Activated naive CD4-positive, alpha-beta T cell treated with anti-CD3 and anti-CD28 coated beads for 36 hours (primary cell): Measurements from ENCODE around the gene CEP170. TPM values are rescaled to one million over a fixed set of nuclear protein-coding genes. Genes with fewer than 3 reads are reported as not detected.
A peak's percentile ranks its signal among the peaks of the same experiment; 100 is the strongest.

Experiments used
- CTCF ChIA-PET: fragments of 350-600 bp; sonication (Branson Sonifier 250); formaldehyde crosslinking; loops from one replicate; lab custom pipeline; 2021; ENCODE audit warnings: antibody characterized with exemption; lab: Charles Lee
- DNase-seq: peaks from one replicate; pipeline ENCODE4 v3.0.0-alpha.2; 2020
- H3K27ac Mint-ChIP-seq: one replicate; pipeline ENCODE4 v1.8.0; 2021; ENCODE audit warnings: mild to moderate bottlenecking, mixed read lengths
- H3K27me3 Mint-ChIP-seq: one replicate; pipeline ENCODE4 v1.8.0; 2021; ENCODE audit warnings: low read depth, mixed read lengths
- H3K36me3 Mint-ChIP-seq: one replicate; pipeline ENCODE4 v1.8.0; 2021; ENCODE audit warnings: low read depth, mixed read lengths
- H3K4me1 Mint-ChIP-seq: one replicate; pipeline ENCODE4 v1.8.0; 2021; ENCODE audit warnings: low read depth, mixed read lengths
- H3K4me3 Mint-ChIP-seq: one replicate; pipeline ENCODE4 v1.8.0; 2021; ENCODE audit warnings: mild to moderate bottlenecking, moderate library complexity, mixed read lengths
- H3K9me3 Mint-ChIP-seq: one replicate; pipeline ENCODE4 v1.8.0; 2021; ENCODE audit warnings: mixed read lengths
- intact Hi-C: fragments of 100-400 bp; cut with micrococcal nuclease; formaldehyde crosslinking; loops from one replicate; pipeline ENCODE4 v1.15.1; 2023
- total RNA-seq, 2 experiments: library from RNA; stranded (reverse); gene quantifications; one replicate each; pipeline ENCODE4 v1.2.3, GENCODE V29; 2021

The CEP170 gene
- total RNA-seq, 2 experiments from 2014 or later: 52.9 to 53.0 TPM

GRCh38 chr1:243266231-243266630, 11.2 kb upstream of the CEP170 start:
- H3K27me3 Mint-ChIP-seq: no peaks in the 10 kb centered on the region
- no peak overlapping the region for H3K4me3 Mint-ChIP-seq
- peaks cover 4% of the 10 kb centered on the region for H3K36me3 Mint-ChIP-seq
- CTCF ChIA-PET: no interaction called here
- intact Hi-C loops: no loop called here
- DNase-seq: no peak
- H3K27ac Mint-ChIP-seq: no peak overlapping the region
- H3K9me3 Mint-ChIP-seq: no peaks in the 10 kb centered on the region
- peaks cover 33% of the 10 kb centered on the region for H3K4me1 Mint-ChIP-seq

GRCh38 chr1:243264717-243265116, 9.6 kb upstream of the CEP170 start:
- Mint-ChIP-seq H3K27ac (no peak overlapping the region), H3K4me1 (peaks cover 46% of the 10 kb centered on the region), H3K36me3 (peaks cover 5% of the 10 kb centered on the region), H3K9me3 (no peaks in the 10 kb centered on the region), H3K4me3 (no peak overlapping the region), H3K27me3 (no peaks in the 10 kb centered on the region)
- no peak for DNase-seq
- intact Hi-C loops: no loop called here
- CTCF ChIA-PET: no interaction called here

GRCh38 chr1:243261390-243261789, 6.3 kb upstream of the CEP170 start:
- H3K27me3 Mint-ChIP-seq: no peaks in the 10 kb centered on the region
- H3K4me1 Mint-ChIP-seq: peaks cover 43% of the 10 kb centered on the region
- CTCF ChIA-PET: no interaction called here
- peaks cover 5% of the 10 kb centered on the region for H3K36me3 Mint-ChIP-seq
- DNase-seq: no peak
- H3K27ac Mint-ChIP-seq: no peak overlapping the region
- H3K4me3 Mint-ChIP-seq: no peak overlapping the region
- intact Hi-C loops: no loop called here
- no peaks in the 10 kb centered on the region for H3K9me3 Mint-ChIP-seq

GRCh38 chr1:243260221-243260880, 5.3 kb upstream of the CEP170 start:
- H3K4me3 Mint-ChIP-seq: no peak overlapping the region
- intact Hi-C loops: no loop called here
- no peak for DNase-seq
- peaks cover 43% of the 10 kb centered on the region for H3K4me1 Mint-ChIP-seq
- H3K9me3 Mint-ChIP-seq: no peaks in the 10 kb centered on the region
- no peaks in the 10 kb centered on the region for H3K27me3 Mint-ChIP-seq
- H3K27ac Mint-ChIP-seq: no peak overlapping the region
- CTCF ChIA-PET: no interaction called here
- peaks cover 5% of the 10 kb centered on the region for H3K36me3 Mint-ChIP-seq

GRCh38 chr1:243258731-243259130, 3.6 kb upstream of the CEP170 start:
- no peak overlapping the region for H3K4me3 Mint-ChIP-seq
- intact Hi-C loops: loop anchor here (5.0 to 10.0 kb wide), 4 partner anchors 1411 to 1736 kb away; partner anchors contain the start of genes COX20 and EXO1
- no peaks in the 10 kb centered on the region for H3K9me3 Mint-ChIP-seq
- peaks cover 28% of the 10 kb centered on the region for H3K4me1 Mint-ChIP-seq
- no peaks in the 10 kb centered on the region for H3K27me3 Mint-ChIP-seq
- no peak for DNase-seq
- H3K27ac Mint-ChIP-seq: no peak overlapping the region
- peaks cover 5% of the 10 kb centered on the region for H3K36me3 Mint-ChIP-seq
- CTCF ChIA-PET: no interaction called here

- peaks cover 30% of the 10 kb centered on the region for H3K4me1 Mint-ChIP-seq
- no peak overlapping the region for H3K27ac Mint-ChIP-seq
- H3K36me3 Mint-ChIP-seq: peaks cover 5% of the 10 kb centered on the region
- CTCF ChIA-PET: interaction anchor here (0.6 to 1.7 kb wide), 3 partner anchors 15 to 30 kb away, joined by 3 to 6 read pairs (median 5); no protein-coding TSS in a partner anchor
- intact Hi-C loops: loop anchor here (5.0 to 10.0 kb wide), 4 partner anchors 1410 to 1735 kb away; partner anchors contain the start of genes COX20 and EXO1
- no peaks in the 10 kb centered on the region for H3K27me3 Mint-ChIP-seq
- DNase-seq: no peak
- no peak overlapping the region for H3K4me3 Mint-ChIP-seq
- no peaks in the 10 kb centered on the region for H3K9me3 Mint-ChIP-seq
Measured at GRCh38 chr1:243257189-243257588, 2.1 kb upstream of the CEP170 start.

GRCh38 chr1:243256590-243256989, 1.5 kb upstream of the CEP170 start:
- H3K27ac Mint-ChIP-seq: peak overlapping the region; percentile 100
- CTCF ChIA-PET: interaction anchor here (0.5 to 1.7 kb wide), 4 partner anchors 16 to 40 kb away, joined by 3 to 6 read pairs (median 4); no protein-coding TSS in a partner anchor
- no peaks in the 10 kb centered on the region for H3K9me3 Mint-ChIP-seq
- peaks cover 35% of the 10 kb centered on the region for H3K4me1 Mint-ChIP-seq
- intact Hi-C loops: loop anchor here (5.0 to 10.0 kb wide), 4 partner anchors 1409 to 1734 kb away; partner anchors contain the start of genes COX20 and EXO1
- H3K27me3 Mint-ChIP-seq: no peaks in the 10 kb centered on the region
- no peak for DNase-seq
- H3K4me3 Mint-ChIP-seq: peak overlapping the region; percentile 99
- peaks cover 7% of the 10 kb centered on the region for H3K36me3 Mint-ChIP-seq

GRCh38 chr1:243255791-243256512, 871 bp upstream of the CEP170 start, which contains the start of gene SDCCAG8:
TSS of gene SDCCAG8 (plus strand) at chr1:243256041. CDS start at chr1:243256174, 133 bp downstream.
- peaks cover 36% of the 10 kb centered on the region for H3K4me1 Mint-ChIP-seq

GRCh38 chr1:243254233-243254926, 701 bp downstream of the CEP170 start:
- Mint-ChIP-seq H3K4me1 (peaks cover 29% of the 10 kb centered on the region), H3K27me3 (no peaks in the 10 kb centered on the region), H3K36me3 (peaks cover 2% of the 10 kb centered on the region), H3K9me3 (no peaks in the 10 kb centered on the region), H3K27ac (peak overlapping the region; percentile 99), H3K4me3 (peak overlapping the region; percentile 99)
- intact Hi-C loops: loop anchor here (1.0 to 10.0 kb wide), 4 partner anchors 74 to 1720 kb away; partner anchors contain the start of gene COX20
- peak; percentile 74 for DNase-seq
- CTCF ChIA-PET: interaction anchor here (0.7 kb wide), 1 partner anchor 17 kb away, joined by 3 read pairs; no protein-coding TSS in a partner anchor

More at GRCh38 chr1:243255791-243256512, 871 bp upstream of the CEP170 start, which contains the start of gene SDCCAG8:
- peak within 1 kb of the TSS; percentile 99 for H3K4me3 Mint-ChIP-seq
- intact Hi-C loops: loop anchor here (1.0 to 10.0 kb wide), 12 partner anchors 31 to 1734 kb away; partner anchors contain the start of genes AKT3, CHML, COX20 and EXO1
- H3K9me3 Mint-ChIP-seq: no peaks in the 10 kb centered on the region
- no peaks in the 10 kb centered on the region for H3K27me3 Mint-ChIP-seq
- peak; percentile 97 for DNase-seq
- peak within 1 kb of the TSS; percentile 100 for H3K27ac Mint-ChIP-seq
- peaks cover 5% of the 10 kb centered on the region for H3K36me3 Mint-ChIP-seq
- CTCF ChIA-PET: interaction anchor here (0.5 to 1.7 kb wide), 4 partner anchors 17 to 66 kb away, joined by 3 to 6 read pairs (median 3); no protein-coding TSS in a partner anchor

GRCh38 chr1:243253926-243254232, 1.2 kb downstream of the CEP170 start:
- Mint-ChIP-seq H3K4me1 (peaks cover 29% of the 10 kb centered on the region), H3K27ac (peak overlapping the region; percentile 79), H3K27me3 (no peaks in the 10 kb centered on the region), H3K4me3 (peak overlapping the region; percentile 99), H3K9me3 (no peaks in the 10 kb centered on the region), H3K36me3 (peaks cover 2% of the 10 kb centered on the region)
- CTCF ChIA-PET: interaction anchor here (0.7 kb wide), 1 partner anchor 17 kb away, joined by 3 read pairs; no protein-coding TSS in a partner anchor
- peak; percentile 20 for DNase-seq
- intact Hi-C loops: loop anchor here (1.0 to 10.0 kb wide), 4 partner anchors 74 to 1721 kb away; partner anchors contain the start of gene COX20

- no peak for DNase-seq
- CTCF ChIA-PET: no interaction called here
- Mint-ChIP-seq H3K4me1 (peaks cover 32% of the 10 kb centered on the region), H3K9me3 (no peaks in the 10 kb centered on the region), H3K4me3 (peak overlapping the region; percentile 99), H3K27ac (peak overlapping the region; percentile 79), H3K27me3 (no peaks in the 10 kb centered on the region), H3K36me3 (peaks cover 2% of the 10 kb centered on the region)
- intact Hi-C loops: loop anchor here (10.0 kb wide), 2 partner anchors 1581 to 1721 kb away; partner anchors contain the start of gene COX20
Measured at GRCh38 chr1:243253211-243253925, 1.7 kb downstream of the CEP170 start.
